HG03196 (cell line): ENCODE measurements around the gene ALOX15.
"Not testable (repeated sequence)": the region's sequence is repeated elsewhere in the genome, so short reads cannot be mapped to it uniquely, and the experiment has no call there.

Source experiments
- ATAC-seq: cut with Tn5 transposase; IDR thresholded peaks from one replicate; pipeline ENCODE4 v1.9.1; 2021; ENCODE audit not compliant: unreplicated experiment

Gene ALOX15

GRCh38 chr17:4594931-4595684 lies 46.4 kb downstream of the ALOX15 start:
- no peak for ATAC-seq

- ATAC-seq: no peak
Observed at GRCh38 chr17:4594406-4594805, 47.1 kb downstream of the ALOX15 start.

GRCh38 chr17:4593021-4593421 lies 48.5 kb downstream of the ALOX15 start:
- no peak for ATAC-seq

GRCh38 chr17:4592240-4593005 lies 49.1 kb downstream of the ALOX15 start:
- no peak for ATAC-seq

GRCh38 chr17:4591529-4591928 lies 49.9 kb downstream of the ALOX15 start:
- no peak for ATAC-seq

GRCh38 chr17:4590981-4591453 lies 50.5 kb downstream of the ALOX15 start:
- no peak for ATAC-seq

- ATAC-seq: not testable (repeated sequence)
Observed at GRCh38 chr17:4590042-4590441, 51.4 kb downstream of the ALOX15 start.

- ATAC-seq: no peak
Observed at GRCh38 chr17:4588898-4589625, 52.4 kb downstream of the ALOX15 start.

GRCh38 chr17:4588391-4588790 lies 53.1 kb downstream of the ALOX15 start:
- no peak for ATAC-seq

GRCh38 chr17:4587803-4588202 lies 53.7 kb downstream of the ALOX15 start:
- no peak for ATAC-seq

GRCh38 chr17:4587195-4587594 lies 54.3 kb downstream of the ALOX15 start:
- ATAC-seq: no peak

- ATAC-seq: no peak
Observed at GRCh38 chr17:4586043-4586442, 55.4 kb downstream of the ALOX15 start.

GRCh38 chr17:4585638-4585994 lies 55.9 kb downstream of the ALOX15 start:
- no peak for ATAC-seq

- no peak for ATAC-seq
Observed at GRCh38 chr17:4584917-4585637, 56.4 kb downstream of the ALOX15 start.

- no peak for ATAC-seq
Observed at GRCh38 chr17:4584101-4584916, 57.2 kb downstream of the ALOX15 start, which contains the start of gene SMTNL2. TSS of gene SMTNL2 (plus strand) at chr17:4584529. CDS start at chr17:4584606, 77 bp downstream.

- ATAC-seq: no peak
Observed at GRCh38 chr17:4583782-4584100, 57.7 kb downstream of the ALOX15 start.

- ATAC-seq: no peak
Observed at GRCh38 chr17:4583206-4583605, 58.3 kb downstream of the ALOX15 start.

GRCh38 chr17:4582691-4583090 lies 58.8 kb downstream of the ALOX15 start:
- ATAC-seq: no peak

- no peak for ATAC-seq
Observed at GRCh38 chr17:4582101-4582501, 59.4 kb downstream of the ALOX15 start.
